SH-SY5Y (cell line): ENCODE measurements around the gene BTAF1.

Experiments
- GATA2 ChIP-seq: IDR thresholded peaks from 2 replicates; pipeline ENCODE4 v1.6.1; 2011; ENCODE audit warnings: mild to moderate bottlenecking, low read depth, low read length
- GATA3 ChIP-seq: IDR thresholded peaks from 2 replicates; pipeline ENCODE4 v1.6.1; 2011; ENCODE audit warnings: low read depth, mild to moderate bottlenecking, low read length, moderate library complexity

- TF ChIP-seq GATA3 = no peak
- TF ChIP-seq GATA2 = no peak
Observed at GRCh38 chr10:91907033-91907594, 16.5 kb upstream of the BTAF1 start.
